ENCODE data around the gene KDELR1. TPM values are rescaled to one million over a fixed set of nuclear protein-coding genes. Genes with fewer than 3 reads are reported as not detected.

The KDELR1 gene
- total and polyA plus RNA-seq, 8 donors, result 159 to 187 (median 165) TPM

GRCh38 chr19:48390188-48391099 lies 907 bp downstream of the KDELR1 start:
- Histone ChIP-seq H3K36me3 (peaks cover 0 to 41% of the 10 kb centered on the region in 2 donors), H3K27me3 (peaks cover 22 to 33% of the 10 kb centered on the region in 2 donors), H3K4me1 (peaks cover 0 to 24% of the 10 kb centered on the region in 2 donors), H3K9me3 (no peaks in the 10 kb centered on the region), H3K27ac (peak overlapping the region; percentile 82 to 84), H3K4me3 (peak overlapping the region; percentile 76 to 86)
- peak; percentile 88 for ATAC-seq
- intact Hi-C loops (cut with DNase I), result no loop called here
- peak; percentile 60 to 70 for TF ChIP-seq CTCF (IDR thresholded peaks at IDR 0.05)
- DNase-seq, result peak; percentile 60 to 91 (median 72)

- DNase-seq (no peak), ATAC-seq (no peak)
- peaks cover 0 to 76% of the 10 kb centered on the region in 2 donors for H3K36me3 ChIP-seq
- no peak for TF ChIP-seq CTCF (IDR thresholded peaks at IDR 0.05)
- H3K4me3 ChIP-seq, result no peak overlapping the region
- H3K27ac ChIP-seq, result no peak overlapping the region
- no peaks in the 10 kb centered on the region for H3K9me3 ChIP-seq
- H3K4me1 ChIP-seq, result peaks cover 0 to 9% of the 10 kb centered on the region in 2 donors
- no peaks in the 10 kb centered on the region for H3K27me3 ChIP-seq
- intact Hi-C loops (cut with DNase I), result no loop called here
Measured at GRCh38 chr19:48386981-48387380, 4.4 kb downstream of the KDELR1 start.

GRCh38 chr19:48385461-48386087 lies 5.8 kb downstream of the KDELR1 start:
- H3K9me3 ChIP-seq, result no peaks in the 10 kb centered on the region
- no peak for TF ChIP-seq CTCF (IDR thresholded peaks at IDR 0.05)
- H3K27ac ChIP-seq, result no peak overlapping the region
- H3K4me3 ChIP-seq, result no peak overlapping the region
- H3K4me1 ChIP-seq, result peaks cover 0 to 9% of the 10 kb centered on the region in 2 donors
- no peak for ATAC-seq
- peak in 1 of 4 donors; percentile 1 for DNase-seq
- no peaks in the 10 kb centered on the region for H3K27me3 ChIP-seq
- peaks cover 0 to 85% of the 10 kb centered on the region in 2 donors for H3K36me3 ChIP-seq
- intact Hi-C loops (cut with DNase I), result no loop called here

- ATAC-seq, result no peak
- peaks cover 0 to 6% of the 10 kb centered on the region in 2 donors for H3K4me1 ChIP-seq
- H3K27ac ChIP-seq, result no peak overlapping the region
- TF ChIP-seq CTCF (IDR thresholded peaks at IDR 0.05), result no peak
- no peak overlapping the region for H3K4me3 ChIP-seq
- H3K27me3 ChIP-seq, result no peaks in the 10 kb centered on the region
- intact Hi-C loops (cut with DNase I), result no loop called here
- DNase-seq, result no peak
- H3K9me3 ChIP-seq, result no peaks in the 10 kb centered on the region
- peaks cover 0 to 62% of the 10 kb centered on the region in 2 donors for H3K36me3 ChIP-seq
Measured at GRCh38 chr19:48382286-48382685, 9.1 kb downstream of the KDELR1 start.
